Astrocyte (in vitro differentiated cells and primary cell): ENCODE results near the gene MUC21. TPM values are rescaled to one million over a fixed set of nuclear protein-coding genes. Genes with fewer than 3 reads are reported as not detected.
"Not testable (repeated sequence)": the region's sequence is repeated elsewhere in the genome, so short reads cannot be mapped to it uniquely, and the experiment has no call there.

Experiments used
- DNase-seq: peaks from one replicate; pipeline ENCODE4 v3.0.0-alpha.2; 2010; ENCODE audit warnings: low read depth
- FAIRE-seq: peaks from 2 replicates; lab custom pipeline; 2011; peaks lifted over from hg19 to GRCh38; lab: Jason Lieb, UNC
- H2AFZ ChIP-seq: 2 replicates; pipeline ENCODE4 v1.6.0; 2012; ENCODE audit warnings: low read depth, low read length, inconsistent platforms
- H3K27ac ChIP-seq: 2 replicates; pipeline ENCODE4 v1.5.1; 2011; ENCODE audit warnings: low read depth, low read length, inconsistent platforms
- H3K27me3 ChIP-seq: 2 replicates; pipeline ENCODE4 v1.6.0; 2011; ENCODE audit warnings: low read length, inconsistent platforms; ENCODE audit not compliant: insufficient read depth
- H3K36me3 ChIP-seq: 2 replicates; pipeline ENCODE4 v1.5.1; 2011; ENCODE audit warnings: low read length, inconsistent platforms; ENCODE audit not compliant: insufficient read depth
- H3K4me1 ChIP-seq: 2 replicates; pipeline ENCODE4 v1.5.1; 2011; ENCODE audit warnings: low read length, inconsistent platforms; ENCODE audit not compliant: insufficient read depth
- H3K4me2 ChIP-seq: 2 replicates; pipeline ENCODE4 v1.6.0; 2012; ENCODE audit warnings: low read length, inconsistent platforms
- H3K4me3 ChIP-seq: 2 replicates; pipeline ENCODE4 v1.5.1; 2011; ENCODE audit warnings: low read depth, mild to moderate bottlenecking, low read length, inconsistent platforms; ENCODE audit not compliant: insufficient read depth
- H3K79me2 ChIP-seq: 2 replicates; pipeline ENCODE4 v1.6.0; 2012; ENCODE audit warnings: mild to moderate bottlenecking, low read length, inconsistent platforms; ENCODE audit not compliant: insufficient read depth
- H3K9ac ChIP-seq: 2 replicates; pipeline ENCODE4 v1.6.0; 2012; ENCODE audit warnings: mild to moderate bottlenecking, low read length, inconsistent platforms
- H3K9me3 ChIP-seq: 2 replicates; pipeline ENCODE4 v1.5.1; 2012; ENCODE audit warnings: low read depth, mild to moderate bottlenecking, low read length, inconsistent platforms; ENCODE audit not compliant: insufficient read depth
- H4K20me1 ChIP-seq: 2 replicates; pipeline ENCODE4 v1.6.0; 2012; ENCODE audit warnings: low read length, inconsistent platforms; ENCODE audit not compliant: insufficient read depth
- H3K27ac Mint-ChIP-seq: one replicate; pipeline ENCODE4 v1.8.0; 2021; ENCODE audit warnings: mild to moderate bottlenecking, mixed read lengths; ENCODE audit not compliant: unreplicated experiment
- H3K27me3 Mint-ChIP-seq: one replicate; pipeline ENCODE4 v1.8.0; 2021; ENCODE audit warnings: low read depth, mixed read lengths; ENCODE audit not compliant: unreplicated experiment
- H3K36me3 Mint-ChIP-seq: one replicate; pipeline ENCODE4 v1.8.0; 2021; ENCODE audit warnings: low read depth, mixed read lengths; ENCODE audit not compliant: unreplicated experiment
- H3K4me1 Mint-ChIP-seq: one replicate; pipeline ENCODE4 v1.8.0; 2021; ENCODE audit warnings: low read depth, mixed read lengths; ENCODE audit not compliant: unreplicated experiment
- H3K4me3 Mint-ChIP-seq: one replicate; pipeline ENCODE4 v1.8.0; 2021; ENCODE audit warnings: mild to moderate bottlenecking, moderate library complexity, mixed read lengths; ENCODE audit not compliant: unreplicated experiment
- H3K9me3 Mint-ChIP-seq: one replicate; pipeline ENCODE4 v1.8.0; 2021; ENCODE audit warnings: mild to moderate bottlenecking, mixed read lengths; ENCODE audit not compliant: unreplicated experiment
- CTCF ChIP-seq: IDR thresholded peaks from 2 replicates; pipeline ENCODE4 v1.5.1; 2011; ENCODE audit warnings: low read depth, mild to moderate bottlenecking, inconsistent platforms, low read length, moderate library complexity; ENCODE audit not compliant: insufficient read depth
- EZH2 ChIP-seq: IDR thresholded peaks from 2 replicates; pipeline ENCODE4 v1.6.1; 2012; ENCODE audit warnings: mild to moderate bottlenecking, low read length, inconsistent platforms; ENCODE audit not compliant: insufficient read depth
- total RNA-seq: library from RNA; stranded (reverse); gene quantifications from 2 replicates; pipeline ENCODE4 v1.2.1, GENCODE V29; 2021

The MUC21 gene
- total RNA-seq, 1 donor from 2014 or later, result not detected

- H3K27ac Mint-ChIP-seq, result no peak overlapping the region
- no peak overlapping the region for H3K4me2 ChIP-seq
- no peak overlapping the region for H2AFZ ChIP-seq
- no peaks in the 10 kb centered on the region for H3K36me3 ChIP-seq
- no peak overlapping the region for H3K4me3 Mint-ChIP-seq
- no peaks in the 10 kb centered on the region for H3K9me3 ChIP-seq
- TF ChIP-seq EZH2 (no peak), CTCF (no peak)
- H3K79me2 ChIP-seq, result no peaks in the 10 kb centered on the region
- no peak overlapping the region for H3K4me3 ChIP-seq
- H3K27me3 Mint-ChIP-seq, result peaks cover 31% of the 10 kb centered on the region
- no peaks in the 10 kb centered on the region for H4K20me1 ChIP-seq
- FAIRE-seq, result no peak
- peaks cover 9% of the 10 kb centered on the region for H3K9me3 Mint-ChIP-seq
- H3K4me1 ChIP-seq, result peaks cover 4% of the 10 kb centered on the region
- H3K36me3 Mint-ChIP-seq, result peaks cover 2% of the 10 kb centered on the region
- H3K27ac ChIP-seq, result no peak overlapping the region
- H3K4me1 Mint-ChIP-seq, result peaks cover 7% of the 10 kb centered on the region
- no peak for DNase-seq
- H3K27me3 ChIP-seq, result no peaks in the 10 kb centered on the region
- H3K9ac ChIP-seq, result no peak overlapping the region
Measured at GRCh38 chr6:30966154-30966553, 17.4 kb upstream of the MUC21 start.

GRCh38 chr6:30969171-30969570 lies 14.3 kb upstream of the MUC21 start:
- not testable (repeated sequence) for H4K20me1 ChIP-seq, H3K36me3 ChIP-seq, H3K4me1 ChIP-seq, H3K27ac ChIP-seq, H3K4me2 ChIP-seq, H3K27ac Mint-ChIP-seq, DNase-seq, H3K4me3 Mint-ChIP-seq, H3K4me1 Mint-ChIP-seq, H3K9me3 ChIP-seq, H3K36me3 Mint-ChIP-seq, FAIRE-seq, H2AFZ ChIP-seq, H3K27me3 ChIP-seq, H3K4me3 ChIP-seq, H3K9ac ChIP-seq, H3K79me2 ChIP-seq
- peaks cover 13% of the 10 kb centered on the region for H3K9me3 Mint-ChIP-seq
- H3K27me3 Mint-ChIP-seq, result peaks cover 42% of the 10 kb centered on the region

- no peak overlapping the region for H2AFZ ChIP-seq
- no peak for DNase-seq
- no peaks in the 10 kb centered on the region for H3K4me1 Mint-ChIP-seq
- no peak overlapping the region for H3K4me3 ChIP-seq
- H3K9me3 Mint-ChIP-seq, result peaks cover 6% of the 10 kb centered on the region
- H3K9ac ChIP-seq, result no peak overlapping the region
- TF ChIP-seq EZH2 (no peak), CTCF (no peak)
- no peaks in the 10 kb centered on the region for H3K27me3 ChIP-seq
- no peak overlapping the region for H3K4me2 ChIP-seq
- no peak overlapping the region for H3K27ac Mint-ChIP-seq
- H4K20me1 ChIP-seq, result no peaks in the 10 kb centered on the region
- no peak overlapping the region for H3K27ac ChIP-seq
- H3K4me3 Mint-ChIP-seq, result no peak overlapping the region
- no peaks in the 10 kb centered on the region for H3K9me3 ChIP-seq
- H3K36me3 ChIP-seq, result no peaks in the 10 kb centered on the region
- FAIRE-seq, result no peak
- H3K27me3 Mint-ChIP-seq, result peaks cover 31% of the 10 kb centered on the region
- H3K36me3 Mint-ChIP-seq, result peaks cover 3% of the 10 kb centered on the region
- H3K79me2 ChIP-seq, result no peaks in the 10 kb centered on the region
- H3K4me1 ChIP-seq, result no peaks in the 10 kb centered on the region
Measured at GRCh38 chr6:30970946-30971345, 12.6 kb upstream of the MUC21 start.
